B cell (primary cell): Measurements from ENCODE around the gene THOP1. TPM values are rescaled to one million over a fixed set of nuclear protein-coding genes. Genes with fewer than 3 reads are reported as not detected.

Source experiments
- ATAC-seq: fragments of 200-7000 bp; cut with Tn5 transposase; one replicate; pipeline ENCODE4 v1.10.0; 2021; ENCODE audit warnings: low read depth, mild to moderate bottlenecking, moderate number of reproducible peaks, moderate library complexity
- CTCF ChIA-PET: fragments of 350-600 bp; sonication (Branson Sonifier 250); formaldehyde crosslinking; loops from one replicate; lab custom pipeline; 2021; ENCODE audit warnings: antibody characterized with exemption, inconsistent platforms; lab: Charles Lee
- POLR2A ChIA-PET: fragments of 350-600 bp; sonication (Branson Sonifier 250); formaldehyde crosslinking; loops from one replicate; lab custom pipeline; 2021; ENCODE audit warnings: antibody characterized with exemption; lab: Charles Lee
- DNase-seq: peaks from one replicate; pipeline ENCODE4 v3.0.0; 2013
- H2AFZ ChIP-seq: 2 replicates; pipeline ENCODE4 v1.6.1; 2012; ENCODE audit warnings: mild to moderate bottlenecking, low read depth, low read length; ENCODE audit not compliant: insufficient read depth, poor library complexity, severe bottlenecking
- H3K27ac ChIP-seq, 2 donors: 1 replicate in 1 of 2; 2 replicates in 1 of 2; pipeline ENCODE4 v1.5.1; 2012 to 2013; ENCODE audit warnings: low read length in 2 of 2, mild to moderate bottlenecking in 2 of 2, moderate library complexity in 1 of 2
- H3K27me3 ChIP-seq, 4 experiments: fragments of 200-600 bp in 1 of 4; sonication (generic) in 1 of 4; replicated peaks in 1 of 4; 1 replicate in 2 of 4; 2 replicates in 2 of 4; pipeline versions ENCODE4 v1.6.1 to v1.7.0; 2013 to 2016; ENCODE audit warnings: low read length in 3 of 4, mild to moderate bottlenecking in 2 of 4, mixed read lengths in 1 of 4, moderate library complexity in 1 of 4; ENCODE audit not compliant: insufficient read depth in 4 of 4, control insufficient read depth in 3 of 4; ENCODE audit errors: control extremely low read depth in 1 of 4
- H3K36me3 ChIP-seq, 2 experiments: replicated peaks in 1 of 2; 1 replicate in 1 of 2; 2 replicates in 1 of 2; pipeline versions ENCODE4 v1.6.1 to v1.7.1; 2013; ENCODE audit warnings: low read length in 1 of 2; ENCODE audit not compliant: insufficient read depth in 2 of 2, control insufficient read depth in 1 of 2; ENCODE audit errors: control extremely low read depth in 1 of 2, extremely low read depth in 1 of 2
- H3K4me1 ChIP-seq, 2 donors: fragments of 200-600 bp in 1 of 2; sonication (generic) in 1 of 2; 1 replicate in 1 of 2; 2 replicates in 1 of 2; pipeline versions ENCODE4 v1.5.1 to v1.6.1; 2013 to 2017; ENCODE audit warnings: low read length in 2 of 2; ENCODE audit not compliant: control insufficient read depth in 2 of 2, insufficient read depth in 2 of 2
- H3K4me2 ChIP-seq: replicated peaks from 2 replicates; pipeline ENCODE3; 2012; ENCODE audit warnings: mild to moderate bottlenecking, low read depth, low read length; ENCODE audit not compliant: poor library complexity, severe bottlenecking
- H3K4me3 ChIP-seq, 5 experiments: fragments of 200-600 bp in 1 of 5; sonication (generic) in 1 of 5; 1 replicate in 3 of 5; 2 replicates in 2 of 5; pipeline versions ENCODE4 v1.5.1 to v1.7.0; 2011 to 2016; ENCODE audit warnings: low read length in 4 of 5, mild to moderate bottlenecking in 4 of 5, low read depth in 2 of 5, control low read depth in 1 of 5, moderate library complexity in 1 of 5; ENCODE audit not compliant: insufficient read depth in 1 of 5; ENCODE audit errors: control extremely low read depth in 1 of 5, extremely low read depth in 1 of 5
- H3K79me2 ChIP-seq: fragments of 200-600 bp; sonication (generic); one replicate; pipeline ENCODE4 v1.6.0; 2016; ENCODE audit warnings: low read length; ENCODE audit not compliant: control insufficient read depth, insufficient read depth
- H3K9ac ChIP-seq: fragments of 200-600 bp; sonication (generic); 2 replicates; pipeline ENCODE4 v1.6.1; 2017; ENCODE audit warnings: mild to moderate bottlenecking, low read length, moderate library complexity
- H3K9me3 ChIP-seq, 3 donors: one replicate each; pipeline versions ENCODE4 v1.6.1 to v1.7.1; 2013; ENCODE audit warnings: low read length in 2 of 3; ENCODE audit not compliant: control insufficient read depth in 2 of 3, insufficient read depth in 1 of 3; ENCODE audit errors: control extremely low read depth in 1 of 3
- H4K20me1 ChIP-seq: 2 replicates; pipeline ENCODE4 v1.6.0; 2012; ENCODE audit warnings: mild to moderate bottlenecking, low read length; ENCODE audit not compliant: insufficient read depth, control insufficient read depth, poor library complexity, severe bottlenecking
- H3K27ac Mint-ChIP-seq: one replicate; pipeline ENCODE4 v1.8.0; 2021; ENCODE audit warnings: mixed read lengths
- H3K27me3 Mint-ChIP-seq: one replicate; pipeline ENCODE4 v1.8.0; 2021; ENCODE audit warnings: mixed read lengths
- H3K4me1 Mint-ChIP-seq: one replicate; pipeline ENCODE4 v1.8.0; 2021; ENCODE audit warnings: mixed read lengths
- H3K4me3 Mint-ChIP-seq: one replicate; pipeline ENCODE4 v1.8.0; 2021; ENCODE audit warnings: mixed read lengths
- H3K9me3 Mint-ChIP-seq: one replicate; pipeline ENCODE4 v1.8.0; 2022; ENCODE audit warnings: mixed read lengths; ENCODE audit not compliant: insufficient read depth
- EZH2 ChIP-seq: IDR thresholded peaks from 2 replicates; pipeline ENCODE4 v1.6.1; 2012; ENCODE audit warnings: borderline replicate concordance, low read depth, mild to moderate bottlenecking, moderate library complexity, low read length; ENCODE audit not compliant: insufficient read depth, poor library complexity, severe bottlenecking
- whole genome bisulfite sequencing: methylation state at CpG from one replicate; pipeline ENCODE4 v1.1.5; 2013; ENCODE audit warnings: missing lambda C conversion rate; ENCODE audit not compliant: insufficient coverage; 5-methylcytosine and 5-hydroxymethylcytosine counted together
- intact Hi-C: fragments of 100-400 bp; cut with micrococcal nuclease; formaldehyde crosslinking; loops from one replicate; pipeline ENCODE4 v1.10.0; 2022
- polyA plus RNA-seq: library from polyadenylated mRNA; depleted of rRNA; stranded (reverse); fragments of >200 nt; gene quantifications from 2 replicates; pipeline ENCODE4 v1.2.3, GENCODE V29; 2012
- total RNA-seq, 2 donors: library from RNA; stranded (reverse); fragments of 120-200 nt in 1 of 2; gene quantifications; 1 replicate in 1 of 2; 2 replicates in 1 of 2; pipeline versions ENCODE4 v1.2.3 to v1.2.4, GENCODE V29; 2013 to 2022
- TF ChIP-seq, protein P1 (sequence below): fragments of 200-600 bp; IDR thresholded peaks from one replicate; pipeline ENCODE4 v1.8.0; 2022; ENCODE audit warnings: antibody characterized with exemption, mild to moderate bottlenecking

Gene THOP1
- total and polyA plus RNA-seq, 2 donors (not counting 1 experiment from before 2014, with no cell fraction given) = 54.3 to 56.4 TPM

- H4K20me1 ChIP-seq = no peaks in the 10 kb centered on the region
- TF ChIP-seq EZH2 = no peak
- TF ChIP-seq, protein P1, sequence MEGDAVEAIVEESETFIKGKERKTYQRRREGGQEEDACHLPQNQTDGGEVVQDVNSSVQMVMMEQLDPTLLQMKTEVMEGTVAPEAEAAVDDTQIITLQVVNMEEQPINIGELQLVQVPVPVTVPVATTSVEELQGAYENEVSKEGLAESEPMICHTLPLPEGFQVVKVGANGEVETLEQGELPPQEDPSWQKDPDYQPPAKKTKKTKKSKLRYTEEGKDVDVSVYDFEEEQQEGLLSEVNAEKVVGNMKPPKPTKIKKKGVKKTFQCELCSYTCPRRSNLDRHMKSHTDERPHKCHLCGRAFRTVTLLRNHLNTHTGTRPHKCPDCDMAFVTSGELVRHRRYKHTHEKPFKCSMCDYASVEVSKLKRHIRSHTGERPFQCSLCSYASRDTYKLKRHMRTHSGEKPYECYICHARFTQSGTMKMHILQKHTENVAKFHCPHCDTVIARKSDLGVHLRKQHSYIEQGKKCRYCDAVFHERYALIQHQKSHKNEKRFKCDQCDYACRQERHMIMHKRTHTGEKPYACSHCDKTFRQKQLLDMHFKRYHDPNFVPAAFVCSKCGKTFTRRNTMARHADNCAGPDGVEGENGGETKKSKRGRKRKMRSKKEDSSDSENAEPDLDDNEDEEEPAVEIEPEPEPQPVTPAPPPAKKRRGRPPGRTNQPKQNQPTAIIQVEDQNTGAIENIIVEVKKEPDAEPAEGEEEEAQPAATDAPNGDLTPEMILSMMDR = no peak
- H3K9ac ChIP-seq = no peak overlapping the region
- H3K27me3 Mint-ChIP-seq = no peaks in the 10 kb centered on the region
- intact Hi-C loops = no loop called here
- H3K4me1 Mint-ChIP-seq = peaks cover 34% of the 10 kb centered on the region
- ChIA-PET POLR2A (no interaction called here), CTCF (no interaction called here)
- no peaks in the 10 kb centered on the region for H3K9me3 ChIP-seq
- no peak overlapping the region for H3K4me3 Mint-ChIP-seq
- H3K4me2 ChIP-seq = no peak overlapping the region
- H2AFZ ChIP-seq = no peak overlapping the region
- no peaks in the 10 kb centered on the region for H3K9me3 Mint-ChIP-seq
- H3K27ac ChIP-seq = no peak overlapping the region
- DNase-seq (no peak), ATAC-seq (no peak)
- peaks cover 6 to 22% of the 10 kb centered on the region in 2 donors for H3K4me1 ChIP-seq
- no peak overlapping the region for H3K4me3 ChIP-seq
- H3K27me3 ChIP-seq = no peaks in the 10 kb centered on the region
- H3K27ac Mint-ChIP-seq = peak overlapping the region; percentile 68
- WGBS = 97% methylated on average over 31 of the region's 32 CpGs
- peaks cover 0 to 25% of the 10 kb centered on the region in 2 experiments for H3K36me3 ChIP-seq
- H3K79me2 ChIP-seq = peaks cover 65% of the 10 kb centered on the region
Measured at GRCh38 chr19:2790557-2791271, 5.4 kb downstream of the THOP1 start.

- TF ChIP-seq EZH2 = no peak
- TF ChIP-seq, protein P1 = no peak
- H3K27ac Mint-ChIP-seq = no peak overlapping the region
- Histone ChIP-seq H4K20me1 (no peaks in the 10 kb centered on the region), H3K79me2 (peaks cover 65% of the 10 kb centered on the region), H3K4me1 (peaks cover 0 to 14% of the 10 kb centered on the region in 2 donors), H3K27me3 (no peaks in the 10 kb centered on the region), H3K4me3 (no peak overlapping the region), H2AFZ (no peak overlapping the region), H3K4me2 (no peak overlapping the region), H3K9ac (no peak overlapping the region), H3K27ac (no peak overlapping the region), H3K9me3 (no peaks in the 10 kb centered on the region), H3K36me3 (peaks cover 0 to 28% of the 10 kb centered on the region in 2 experiments)
- 92% methylated on average over 15 of the region's 16 CpGs for WGBS
- no peak overlapping the region for H3K4me3 Mint-ChIP-seq
- CTCF ChIA-PET = no interaction called here
- intact Hi-C loops = no loop called here
- ATAC-seq = no peak
- peaks cover 29% of the 10 kb centered on the region for H3K4me1 Mint-ChIP-seq
- H3K9me3 Mint-ChIP-seq = no peaks in the 10 kb centered on the region
- no peaks in the 10 kb centered on the region for H3K27me3 Mint-ChIP-seq
- POLR2A ChIA-PET = no interaction called here
- no peak for DNase-seq
Measured at GRCh38 chr19:2791440-2791839, 6.1 kb downstream of the THOP1 start.
